Type B pancreatic cell (in vitro differentiated cells): ENCODE measurements around the gene ATRIP. TPM values are rescaled to one million over a fixed set of nuclear protein-coding genes. Genes with fewer than 3 reads are reported as not detected.

Experiments used
- DNase-seq: peaks from one replicate; pipeline ENCODE4 v3.0.0; 2021; ENCODE audit warnings: mixed read lengths; ENCODE audit not compliant: unreplicated experiment; ENCODE audit errors: extremely low spot score
- H3K27ac Mint-ChIP-seq: 2 replicates; pipeline ENCODE4 v1.8.0; 2021; ENCODE audit warnings: mild to moderate bottlenecking, mixed read lengths
- H3K27me3 Mint-ChIP-seq: 2 replicates; pipeline ENCODE4 v1.8.0; 2021; ENCODE audit warnings: mixed read lengths
- H3K36me3 Mint-ChIP-seq: 2 replicates; pipeline ENCODE4 v1.8.0; 2021; ENCODE audit warnings: mixed read lengths
- H3K4me1 Mint-ChIP-seq: one replicate; pipeline ENCODE4 v1.8.0; 2021; ENCODE audit warnings: mixed read lengths; ENCODE audit not compliant: unreplicated experiment
- H3K4me3 Mint-ChIP-seq: 2 replicates; pipeline ENCODE4 v1.8.0; 2021; ENCODE audit warnings: mild to moderate bottlenecking, mixed read lengths
- H3K9me3 Mint-ChIP-seq: 2 replicates; pipeline ENCODE4 v1.8.0; 2021; ENCODE audit warnings: mixed read lengths
- total RNA-seq: library from RNA; stranded (reverse); gene quantifications from 2 replicates; pipeline ENCODE4 v1.2.1, GENCODE V29; 2021; ENCODE audit warnings: low replicate concordance
- TF ChIP-seq, protein P1 (sequence below): fragments of 200-600 bp; sonication (generic); conservative IDR thresholded peaks from 2 replicates; pipeline ENCODE4 v1.5.0; 2021; ENCODE audit warnings: antibody characterized with exemption, mild to moderate bottlenecking

ATRIP gene
- total RNA-seq, 1 donor from 2014 or later = 16.0 TPM

- TF ChIP-seq, protein P1, sequence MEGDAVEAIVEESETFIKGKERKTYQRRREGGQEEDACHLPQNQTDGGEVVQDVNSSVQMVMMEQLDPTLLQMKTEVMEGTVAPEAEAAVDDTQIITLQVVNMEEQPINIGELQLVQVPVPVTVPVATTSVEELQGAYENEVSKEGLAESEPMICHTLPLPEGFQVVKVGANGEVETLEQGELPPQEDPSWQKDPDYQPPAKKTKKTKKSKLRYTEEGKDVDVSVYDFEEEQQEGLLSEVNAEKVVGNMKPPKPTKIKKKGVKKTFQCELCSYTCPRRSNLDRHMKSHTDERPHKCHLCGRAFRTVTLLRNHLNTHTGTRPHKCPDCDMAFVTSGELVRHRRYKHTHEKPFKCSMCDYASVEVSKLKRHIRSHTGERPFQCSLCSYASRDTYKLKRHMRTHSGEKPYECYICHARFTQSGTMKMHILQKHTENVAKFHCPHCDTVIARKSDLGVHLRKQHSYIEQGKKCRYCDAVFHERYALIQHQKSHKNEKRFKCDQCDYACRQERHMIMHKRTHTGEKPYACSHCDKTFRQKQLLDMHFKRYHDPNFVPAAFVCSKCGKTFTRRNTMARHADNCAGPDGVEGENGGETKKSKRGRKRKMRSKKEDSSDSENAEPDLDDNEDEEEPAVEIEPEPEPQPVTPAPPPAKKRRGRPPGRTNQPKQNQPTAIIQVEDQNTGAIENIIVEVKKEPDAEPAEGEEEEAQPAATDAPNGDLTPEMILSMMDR = no peak
- Mint-ChIP-seq H3K36me3 (peaks cover 13% of the 10 kb centered on the region), H3K9me3 (no peaks in the 10 kb centered on the region), H3K4me1 (no peaks in the 10 kb centered on the region), H3K27me3 (no peaks in the 10 kb centered on the region), H3K4me3 (no peak overlapping the region), H3K27ac (peak overlapping the region; percentile 63)
- no peak for DNase-seq
Observed at GRCh38 chr3:48412375-48413001, 34.0 kb upstream of the ATRIP start.

DNA sequence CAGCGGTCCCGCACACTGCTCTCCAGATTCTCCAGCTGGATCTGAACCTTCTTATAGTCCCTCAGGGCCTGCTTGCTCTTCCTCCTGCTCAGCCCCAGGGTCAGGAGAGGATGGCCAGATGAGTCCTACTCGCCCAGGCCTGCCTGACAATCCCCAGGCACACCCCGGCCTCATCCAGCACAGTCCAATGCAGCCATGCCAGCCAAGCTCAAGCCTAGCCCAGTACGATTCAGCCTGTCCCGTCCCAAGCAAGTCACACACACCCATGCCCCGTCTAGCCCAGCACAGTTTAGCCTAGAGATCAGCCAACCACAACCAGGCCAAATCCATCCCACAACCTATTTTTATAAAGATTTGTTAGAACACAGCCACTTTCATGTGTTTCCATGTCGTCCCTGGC is 33.5 kb upstream of the ATRIP start:
- TF ChIP-seq, protein P1 = no peak
- H3K4me1 Mint-ChIP-seq = no peaks in the 10 kb centered on the region
- H3K27ac Mint-ChIP-seq = peak overlapping the region; percentile 63
- H3K4me3 Mint-ChIP-seq = peak overlapping the region; percentile 34
- H3K27me3 Mint-ChIP-seq = no peaks in the 10 kb centered on the region
- no peak for DNase-seq
- H3K36me3 Mint-ChIP-seq = peaks cover 13% of the 10 kb centered on the region
- no peaks in the 10 kb centered on the region for H3K9me3 Mint-ChIP-seq

- H3K4me1 Mint-ChIP-seq = no peaks in the 10 kb centered on the region
- H3K9me3 Mint-ChIP-seq = no peaks in the 10 kb centered on the region
- no peaks in the 10 kb centered on the region for H3K27me3 Mint-ChIP-seq
- H3K4me3 Mint-ChIP-seq = no peak overlapping the region
- DNase-seq = no peak
- TF ChIP-seq, protein P1 = no peak
- H3K36me3 Mint-ChIP-seq = peaks cover 9% of the 10 kb centered on the region
- H3K27ac Mint-ChIP-seq = peak overlapping the region; percentile 63
Observed at GRCh38 chr3:48413611-48414010, 32.9 kb upstream of the ATRIP start.

DNA sequence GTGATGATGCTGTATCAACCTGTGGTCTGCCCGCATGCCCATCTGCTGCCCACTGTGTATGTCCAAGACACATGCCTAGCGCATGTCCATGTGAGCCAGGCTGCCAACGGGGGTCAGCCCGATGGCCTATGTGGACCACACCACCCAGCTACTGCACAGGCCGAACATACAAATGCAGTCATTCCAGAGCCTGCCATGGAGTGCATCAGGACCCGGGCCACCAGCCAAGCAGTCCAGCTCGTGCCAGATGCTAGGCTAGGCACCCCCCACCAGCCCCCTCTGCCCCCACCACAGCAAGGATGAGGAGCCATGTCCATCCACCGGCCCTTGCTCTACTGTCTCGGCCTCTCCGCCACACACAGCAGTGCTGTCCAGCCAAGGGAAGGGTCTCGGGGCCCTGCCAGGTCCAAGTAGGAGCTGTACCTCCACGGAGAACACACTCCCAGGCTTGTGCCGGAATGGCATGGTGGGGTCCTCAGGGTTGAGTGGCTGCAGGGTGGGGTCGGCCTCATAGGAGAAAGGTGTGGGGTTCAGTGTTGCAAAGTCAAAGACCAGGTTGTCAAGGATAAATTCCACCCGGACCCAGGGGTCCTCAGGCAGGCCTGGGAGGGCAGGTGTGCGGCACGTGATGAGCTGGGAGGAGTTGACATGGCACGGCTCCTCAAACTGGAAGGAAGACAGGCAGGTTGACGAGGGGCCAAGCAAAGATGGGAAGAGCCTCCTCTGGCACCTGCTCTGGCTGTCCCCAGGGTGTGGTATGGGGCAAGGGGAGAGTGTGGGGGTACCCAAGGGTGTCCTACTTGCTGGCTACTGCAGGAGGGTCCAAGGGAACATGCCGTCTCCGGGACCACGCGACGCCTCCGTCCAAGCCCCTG is 31.9 kb upstream of the ATRIP start:
- TF ChIP-seq, protein P1 = no peak
- Mint-ChIP-seq H3K36me3 (peaks cover 8% of the 10 kb centered on the region), H3K27me3 (no peaks in the 10 kb centered on the region), H3K9me3 (no peaks in the 10 kb centered on the region), H3K4me3 (no peak overlapping the region), H3K4me1 (no peaks in the 10 kb centered on the region), H3K27ac (peak overlapping the region; percentile 55)
- no peak for DNase-seq

GRCh38 chr3:48415251-48415953 is 31.1 kb upstream of the ATRIP start:
- H3K4me1 Mint-ChIP-seq = no peaks in the 10 kb centered on the region
- H3K4me3 Mint-ChIP-seq = no peak overlapping the region

More at GRCh38 chr3:48415251-48415953, 31.1 kb upstream of the ATRIP start:
- Mint-ChIP-seq H3K27ac (no peak overlapping the region), H3K36me3 (peaks cover 8% of the 10 kb centered on the region), H3K27me3 (no peaks in the 10 kb centered on the region), H3K9me3 (no peaks in the 10 kb centered on the region)
- DNase-seq = no peak
- TF ChIP-seq, protein P1 = peak; percentile 20
